ENCODE results near the gene KRTAP5-2.
"Not testable (repeated sequence)": the region's sequence is repeated elsewhere in the genome, so short reads cannot be mapped to it uniquely, and the experiment has no call there.

KRTAP5-2 gene

DNA sequence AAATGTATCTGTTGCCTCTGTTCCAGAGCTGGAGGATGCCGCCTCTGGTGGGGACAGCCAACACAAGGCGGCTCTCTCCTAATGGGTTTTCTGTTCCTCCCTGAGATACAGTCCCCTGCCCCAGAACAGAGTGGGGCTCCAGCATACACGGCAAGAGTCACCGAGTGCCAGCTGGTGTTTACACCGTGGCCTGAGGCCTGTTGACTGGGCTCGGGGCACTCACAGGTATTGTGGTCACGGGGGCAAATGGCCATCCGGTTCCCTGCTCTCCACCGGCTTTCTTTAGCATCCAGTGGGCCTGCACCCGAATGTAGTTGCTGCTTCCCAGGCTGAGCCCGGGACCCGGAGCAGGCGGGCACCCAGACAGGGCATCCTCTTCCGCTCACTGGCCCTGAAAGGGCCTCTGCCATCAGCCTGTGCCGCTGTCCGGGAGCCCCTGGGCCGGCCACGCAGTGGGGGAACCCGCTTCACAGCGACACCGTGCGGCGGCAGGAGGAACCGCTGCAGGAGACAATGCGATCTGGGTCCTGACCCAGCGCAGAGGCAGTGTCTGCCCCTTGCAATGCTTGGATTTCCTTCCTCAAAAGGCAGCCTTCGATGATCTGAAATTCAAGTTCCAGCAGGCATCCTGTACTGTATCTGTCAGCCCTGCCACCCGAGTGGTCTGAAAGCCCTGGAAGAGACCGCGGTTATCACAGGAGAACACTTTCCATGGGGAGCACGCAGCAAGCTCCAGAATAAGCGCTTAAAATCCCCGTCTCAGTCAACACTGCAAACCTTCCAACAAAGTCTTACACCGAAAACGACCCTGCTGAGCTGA, 30.6 kb upstream of the KRTAP5-2 start:
- DNase-seq (ENCODE audit: low spot score) = peak; percentile 53

DNA sequence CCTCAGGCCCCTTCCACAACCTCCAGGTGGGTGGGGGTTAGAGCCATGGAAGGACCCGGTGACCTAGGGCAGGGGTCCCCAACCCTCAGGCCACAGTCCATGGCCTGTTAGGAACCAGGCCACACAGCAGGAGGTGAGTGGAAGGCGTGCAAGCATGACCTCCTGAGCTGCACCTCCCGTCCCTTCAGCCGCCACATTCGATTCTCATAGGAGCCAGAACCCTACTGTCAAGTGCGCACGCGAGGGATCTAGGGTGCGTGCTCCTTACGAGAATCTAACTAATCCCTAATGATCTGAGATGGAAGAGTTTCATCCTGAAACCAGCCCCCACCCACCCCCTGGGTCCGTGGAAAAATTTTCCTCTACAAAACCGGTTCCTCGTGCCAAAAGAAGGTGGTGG, 27.4 kb upstream of the KRTAP5-2 start:
- no peak for DNase-seq (ENCODE audit: low spot score)

DNA sequence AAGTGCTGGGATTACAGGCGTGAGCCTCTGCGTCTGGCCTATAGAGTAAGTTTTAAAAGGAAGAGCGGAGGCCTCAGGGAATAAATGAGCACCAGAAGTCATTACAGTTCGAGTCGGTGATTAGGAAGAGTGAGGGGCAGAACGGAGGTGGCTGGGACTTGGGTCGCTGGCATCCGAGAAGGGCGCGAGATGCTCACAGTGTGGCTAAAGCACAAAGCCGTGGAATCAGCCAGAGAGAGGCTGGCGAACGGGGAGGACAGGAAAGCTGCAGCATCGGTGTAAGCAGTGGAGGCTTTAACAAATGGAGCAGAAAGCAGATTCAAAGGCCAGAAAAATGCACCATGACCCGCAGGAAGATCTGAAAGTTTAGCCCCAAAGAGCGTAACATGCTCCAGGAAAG, 26.5 kb upstream of the KRTAP5-2 start:
- DNase-seq (ENCODE audit: low spot score) = no peak

DNA sequence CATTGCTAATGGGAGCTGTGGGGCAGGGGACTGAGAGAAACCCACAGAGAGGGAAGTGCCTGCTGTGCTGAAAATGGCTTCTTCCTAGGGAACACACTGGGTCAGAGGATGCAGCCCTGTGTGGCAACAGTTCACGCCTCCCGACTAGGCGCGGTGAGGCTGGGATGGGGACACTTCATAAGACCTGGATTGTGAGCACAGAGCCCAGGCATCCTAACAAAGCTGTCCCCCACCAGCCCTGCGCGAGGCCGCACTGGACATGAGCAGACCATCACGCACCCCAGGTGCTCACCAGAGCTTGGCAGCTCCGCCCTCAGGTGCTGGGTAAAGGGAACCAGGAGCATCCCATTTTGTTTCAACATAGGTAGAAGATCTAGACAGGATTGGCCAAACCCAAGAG, 25.6 kb upstream of the KRTAP5-2 start:
- DNase-seq (ENCODE audit: low spot score) = no peak

DNA sequence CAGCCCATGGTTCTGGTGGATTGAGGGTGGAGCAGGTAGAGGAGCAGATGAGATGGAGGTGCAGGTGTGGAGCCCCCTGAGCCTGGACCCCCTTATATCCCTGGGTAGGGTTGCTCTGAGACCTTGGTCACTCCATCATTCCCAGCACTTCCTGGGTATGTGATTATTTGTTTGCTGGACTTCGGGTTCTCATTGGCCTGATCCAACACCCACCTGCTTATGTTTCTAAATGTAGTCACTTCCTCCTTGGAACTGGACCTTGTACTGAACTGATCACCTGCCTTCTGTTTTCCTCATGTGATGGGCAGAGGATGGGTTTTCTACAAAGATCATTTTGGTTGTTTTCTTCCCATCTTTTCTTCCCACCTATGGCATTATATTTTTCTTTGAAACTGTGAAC, 24.0 kb upstream of the KRTAP5-2 start, which contains the start of gene KRTAP5-4:
Gene KRTAP5-4 (minus strand): TSS at position 53 of the 400 bp plus-strand sequence. CDS start 45 bp downstream, at position 8.
- DNase-seq (ENCODE audit: low spot score) = peak; percentile 20

DNA sequence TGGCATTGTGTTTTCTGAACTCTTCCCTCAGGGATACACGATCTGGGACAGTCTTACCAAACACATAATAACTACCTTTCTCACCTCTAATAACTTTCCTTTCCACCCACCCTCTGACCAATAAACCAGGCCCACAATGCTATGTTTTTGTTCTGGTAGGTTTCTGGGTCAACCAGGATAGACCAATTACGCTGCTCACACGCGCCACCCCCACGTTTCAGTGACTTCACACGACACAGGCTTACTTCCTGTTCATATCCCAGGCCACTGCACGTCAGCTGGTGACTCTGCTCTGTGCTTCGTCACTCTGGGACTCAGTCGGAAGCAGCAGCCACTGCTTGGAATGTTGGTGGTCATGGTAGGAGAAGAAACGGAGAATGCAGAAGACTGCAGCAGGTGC, 21.4 kb upstream of the KRTAP5-2 start:
- no peak for DNase-seq (ENCODE audit: low spot score)

DNA sequence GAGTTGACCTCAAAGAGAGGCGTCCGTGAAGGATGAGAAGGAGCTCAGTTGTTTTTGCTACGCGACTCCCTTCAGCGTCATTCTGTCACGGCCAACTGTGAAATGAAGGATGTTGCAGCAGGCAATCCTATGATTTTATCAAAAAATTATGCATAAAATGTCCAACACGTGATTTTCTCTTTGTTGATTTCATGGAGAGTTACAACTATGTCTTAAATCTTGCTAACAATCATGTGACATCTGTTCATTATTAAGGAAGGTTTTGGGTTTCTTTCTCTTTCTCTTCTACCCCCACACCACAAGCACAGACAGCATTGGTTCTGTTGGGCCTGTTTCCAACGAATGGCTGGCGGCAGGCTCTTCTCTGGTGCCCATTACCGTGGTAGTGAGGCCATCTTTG, 20.1 kb upstream of the KRTAP5-2 start:
- no peak for DNase-seq (ENCODE audit: low spot score)

DNA sequence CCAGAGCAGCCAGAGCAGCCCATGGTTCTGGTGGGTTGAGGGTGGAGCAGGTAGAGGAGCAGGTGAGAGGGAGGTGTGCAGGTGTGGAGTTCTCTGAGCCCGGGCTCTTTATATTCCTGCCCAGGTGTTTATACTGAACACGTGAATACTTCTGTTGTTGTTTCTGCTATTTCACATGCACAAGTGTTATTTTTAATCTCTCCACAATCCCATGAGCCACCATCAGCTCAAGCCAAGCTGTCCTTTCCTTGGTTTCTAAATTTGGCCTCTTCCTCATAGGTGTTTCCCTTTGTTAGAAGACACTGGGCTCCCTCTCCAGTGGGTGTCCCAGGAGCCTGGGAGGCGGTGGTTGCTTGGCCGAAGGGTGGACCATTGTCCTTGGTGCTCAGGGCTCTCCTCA, 10.3 kb upstream of the KRTAP5-2 start, which contains the start of gene KRTAP5-3:
Gene KRTAP5-3 (minus strand): TSS at position 101 of the 400 bp plus-strand sequence. CDS start 78 bp downstream, at position 23.
- DNase-seq (ENCODE audit: low spot score) = no peak

DNA sequence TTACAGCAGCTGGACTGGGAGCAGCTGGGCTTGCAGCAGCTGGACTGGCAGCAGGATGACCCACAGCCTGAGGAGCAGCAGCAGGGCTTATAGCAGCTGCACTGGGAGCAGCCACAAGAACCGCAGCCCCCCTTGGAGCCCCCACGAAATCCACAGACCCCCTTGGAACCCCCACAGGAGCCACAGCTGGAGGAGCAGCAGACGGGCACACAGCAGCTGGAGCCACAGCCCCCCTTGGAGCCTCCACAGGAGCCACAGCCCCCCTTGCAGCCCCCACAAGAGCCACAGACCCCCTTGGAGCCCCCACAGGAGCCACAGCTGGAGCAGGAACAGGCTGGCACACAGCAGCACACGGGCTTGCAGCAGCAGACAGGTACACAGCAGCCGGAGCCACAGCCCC, 9.8 kb upstream of the KRTAP5-2 start:
- DNase-seq (ENCODE audit: low spot score) = not testable (repeated sequence)

DNA sequence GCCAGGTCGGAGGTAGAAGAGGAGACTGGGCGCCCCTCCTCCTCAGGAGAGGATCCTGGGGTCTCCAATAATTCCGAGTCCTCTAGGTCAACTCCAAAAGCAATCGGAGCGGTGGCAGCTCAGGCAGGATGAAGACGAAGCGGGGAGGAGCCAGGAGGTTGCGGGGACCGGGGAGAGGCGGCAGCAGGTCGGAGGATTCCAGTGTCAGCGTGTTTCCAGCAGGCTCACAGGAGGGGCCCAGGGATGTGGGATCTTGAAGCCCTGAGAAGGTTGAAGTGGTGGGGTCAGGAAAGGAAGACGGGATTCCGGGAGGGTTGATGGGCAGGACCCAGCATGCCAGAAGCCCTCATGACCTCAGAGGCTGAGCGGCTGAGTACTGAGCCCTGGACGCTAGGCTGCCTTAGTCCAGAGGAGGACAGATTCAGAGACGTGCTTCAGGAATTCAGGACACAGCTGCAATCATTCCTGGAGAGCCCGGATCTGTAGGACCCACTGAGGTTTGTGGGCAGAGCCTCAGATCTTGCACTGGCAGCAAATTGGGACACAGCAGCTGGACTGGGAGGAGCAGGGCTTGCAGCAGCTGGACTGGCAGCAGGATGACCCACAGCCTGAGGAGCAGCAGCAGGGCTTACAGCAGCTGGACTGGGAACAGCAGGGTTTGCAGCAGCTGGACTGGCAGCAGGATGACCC, 9.2 kb upstream of the KRTAP5-2 start:
- not testable (repeated sequence) for DNase-seq (ENCODE audit: low spot score)

DNA sequence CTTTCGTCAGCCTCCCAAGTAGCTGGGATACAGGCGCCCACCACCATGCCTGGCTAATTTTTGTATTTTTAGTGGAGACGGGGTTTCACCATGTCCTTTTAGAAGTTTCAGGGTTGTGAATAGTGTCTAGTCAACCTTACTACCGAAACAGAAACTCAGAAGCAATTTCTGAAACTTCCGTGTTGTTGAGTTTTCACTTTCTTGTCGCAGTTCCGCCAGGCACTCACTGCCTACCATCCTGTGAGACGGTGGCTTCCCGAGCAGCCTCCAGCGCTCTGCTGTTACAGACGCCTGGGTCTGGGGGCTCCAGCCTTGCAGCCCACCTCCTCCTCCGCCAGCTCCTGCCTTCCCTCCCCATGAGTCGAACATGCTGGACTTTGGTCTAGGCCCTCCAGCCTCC, 7.8 kb upstream of the KRTAP5-2 start:
- not testable (repeated sequence) for DNase-seq (ENCODE audit: low spot score)

DNA sequence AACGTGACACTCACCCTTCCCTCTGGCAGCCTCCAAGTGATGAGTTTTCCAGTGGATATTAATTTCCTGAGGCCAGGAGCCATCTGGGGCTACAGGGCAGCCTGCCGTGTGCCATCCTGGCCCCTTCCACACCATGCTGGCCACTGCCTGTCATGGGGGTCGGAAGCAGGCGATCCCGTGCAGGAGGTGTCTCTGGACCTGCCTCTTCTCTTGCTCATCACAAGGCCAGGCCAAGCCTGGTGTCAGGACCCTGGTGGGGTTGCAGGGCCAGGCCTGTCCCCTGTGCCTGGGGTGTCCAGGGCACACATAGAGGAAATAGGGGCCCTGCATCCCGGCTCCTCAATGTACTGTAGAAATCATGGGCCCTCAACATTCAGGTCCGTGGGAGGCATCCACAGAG, 6.6 kb upstream of the KRTAP5-2 start:
- DNase-seq (ENCODE audit: low spot score) = no peak

DNA sequence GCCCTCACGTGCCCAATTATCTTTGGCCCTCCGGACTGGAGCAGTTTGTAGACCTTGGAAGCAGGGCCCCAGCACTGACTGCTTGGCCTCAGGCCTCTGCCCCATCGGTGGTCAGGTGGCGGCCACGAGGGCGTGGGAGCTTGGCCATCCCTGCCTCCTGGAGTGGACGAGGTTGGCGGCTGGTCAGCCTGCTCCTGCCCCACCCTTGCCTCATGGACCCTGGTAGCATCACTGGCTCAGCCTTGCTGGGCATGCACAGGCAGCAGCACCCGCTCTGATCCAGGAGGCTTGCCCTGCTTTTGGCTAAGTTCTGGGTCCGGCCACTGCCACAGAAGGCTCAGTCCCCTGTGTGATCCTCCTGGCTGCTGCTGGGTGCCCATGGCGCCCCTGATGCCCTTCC, 6.1 kb upstream of the KRTAP5-2 start:
- DNase-seq (ENCODE audit: low spot score) = no peak

DNA sequence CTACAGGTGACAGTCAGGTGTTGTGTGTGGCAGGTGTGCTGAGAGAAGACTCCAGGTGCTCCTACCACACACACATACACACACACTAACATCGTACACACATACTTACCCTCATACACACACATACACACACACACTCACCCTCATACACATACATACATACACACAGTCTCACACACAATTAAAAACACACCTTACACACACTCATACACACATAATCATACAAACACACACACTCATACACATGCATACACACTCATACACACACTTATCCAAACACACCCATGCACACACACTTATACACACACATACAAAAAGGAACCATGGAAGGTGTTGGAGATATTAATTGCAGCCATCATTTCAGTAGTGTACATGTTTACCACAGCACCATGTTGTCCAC, 5.5 kb upstream of the KRTAP5-2 start:
- DNase-seq (ENCODE audit: low spot score) = no peak

DNA sequence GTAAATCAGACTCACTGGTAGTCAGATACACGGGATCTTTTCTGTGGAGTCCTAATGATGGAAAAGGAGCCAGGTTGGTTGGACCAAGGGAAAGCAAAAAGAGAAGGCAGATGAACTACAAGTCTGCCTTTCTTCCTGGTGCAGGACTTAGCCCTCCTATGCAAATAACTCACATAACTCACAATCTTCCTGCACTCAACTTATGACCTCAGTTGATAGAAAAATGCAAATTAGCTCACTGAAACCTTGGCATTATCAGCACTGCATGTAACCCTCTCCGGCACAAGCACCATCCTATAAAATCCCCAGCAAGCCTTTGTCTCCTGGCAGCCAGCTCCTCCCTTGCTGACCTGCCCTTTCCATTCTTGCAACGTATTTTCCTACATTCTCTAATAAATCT, 3.6 kb upstream of the KRTAP5-2 start:
- not testable (repeated sequence) for DNase-seq (ENCODE audit: low spot score)

DNA sequence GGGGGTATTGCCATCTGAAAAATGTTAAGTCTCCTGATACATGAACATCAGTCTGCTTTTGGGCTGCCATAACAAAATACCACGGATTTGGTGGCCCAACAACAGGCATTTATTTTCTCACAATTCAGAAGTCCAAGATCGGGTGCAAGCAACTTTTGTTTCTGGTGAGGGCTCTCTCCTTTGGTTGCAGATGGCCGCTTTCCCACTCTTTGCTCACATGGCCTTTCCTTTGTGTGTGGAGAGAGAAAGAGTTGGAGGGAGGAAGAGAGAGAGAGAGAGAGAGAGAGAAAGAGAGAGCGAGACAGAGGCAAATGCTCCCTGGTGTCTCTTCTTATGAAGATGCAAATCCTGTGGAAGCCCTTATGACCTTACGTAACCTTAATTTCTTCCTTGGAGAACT, 2.5 kb upstream of the KRTAP5-2 start:
- DNase-seq (ENCODE audit: low spot score) = no peak

DNA sequence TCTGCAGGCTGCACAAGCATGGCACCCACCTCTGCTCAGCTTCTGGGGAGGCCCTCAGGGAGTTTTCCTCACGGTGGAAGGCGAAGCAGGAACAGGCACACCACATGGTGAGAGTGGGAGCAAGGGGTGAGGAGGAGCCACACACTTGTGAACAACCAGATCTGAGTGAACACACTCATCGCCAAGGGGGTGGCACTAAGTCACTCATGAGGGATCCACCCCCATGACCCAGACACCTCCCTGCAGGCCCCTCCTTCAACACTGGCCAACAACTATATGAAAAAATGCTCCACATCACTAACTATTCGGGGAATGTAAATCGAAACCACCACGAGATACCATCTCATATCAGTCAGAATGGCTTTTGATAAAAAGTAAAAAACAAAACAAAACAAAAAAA, 722 bp upstream of the KRTAP5-2 start:
- no peak for DNase-seq (ENCODE audit: low spot score)

DNA sequence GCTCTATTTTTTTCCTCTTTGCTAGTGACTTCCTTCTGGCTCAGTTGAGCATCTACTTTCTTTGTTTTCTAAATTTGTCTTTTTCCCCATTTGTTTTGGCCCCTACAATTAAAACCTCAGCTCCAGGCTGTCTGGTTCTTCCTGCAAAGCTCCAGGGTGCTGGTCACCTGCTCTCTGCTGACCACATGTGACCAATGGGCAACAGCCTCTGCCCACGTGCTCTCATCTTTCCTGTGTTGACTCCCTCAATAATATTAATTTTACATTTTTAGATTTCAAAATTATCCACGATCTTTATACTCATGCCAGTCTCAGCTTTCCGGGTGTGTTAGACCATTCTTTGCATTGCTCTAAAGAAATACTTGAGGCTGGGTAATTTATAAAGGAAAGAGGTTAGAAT, 312 bp upstream of the KRTAP5-2 start:
- DNase-seq (ENCODE audit: low spot score) = not testable (repeated sequence)

DNA sequence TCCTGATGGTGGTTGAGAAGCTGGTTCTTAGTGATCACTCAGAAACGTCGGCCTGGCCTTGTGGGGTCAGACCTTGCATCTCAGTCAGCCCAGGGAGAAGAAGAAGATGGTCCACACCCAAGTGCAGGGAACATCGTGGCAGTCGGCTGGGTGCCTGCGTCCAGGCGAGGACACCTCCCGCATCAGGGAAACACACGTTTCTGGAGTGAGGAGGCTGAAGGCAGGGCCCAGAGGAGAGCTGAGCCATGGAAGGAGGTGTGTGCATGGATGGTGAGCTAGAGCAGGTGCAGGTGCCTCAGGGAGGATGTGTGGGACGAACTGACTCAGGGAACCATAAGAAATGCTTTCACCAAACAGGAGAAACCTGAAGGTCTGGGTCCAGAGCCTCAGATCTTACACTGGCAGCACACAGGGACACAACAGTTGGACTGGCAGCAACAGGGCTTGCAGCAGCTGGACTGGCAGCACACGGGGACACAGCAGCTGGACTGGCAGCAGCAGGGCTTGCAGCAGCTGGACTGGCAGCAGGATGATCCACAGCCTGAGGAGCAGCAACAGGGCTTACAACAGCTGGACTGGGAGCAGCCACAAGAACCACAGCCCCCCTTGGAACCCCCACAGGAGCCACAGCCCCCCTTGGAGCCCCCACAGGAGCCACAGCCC, 632 bp downstream of the KRTAP5-2 start:
- no peak for DNase-seq (ENCODE audit: low spot score)

DNA sequence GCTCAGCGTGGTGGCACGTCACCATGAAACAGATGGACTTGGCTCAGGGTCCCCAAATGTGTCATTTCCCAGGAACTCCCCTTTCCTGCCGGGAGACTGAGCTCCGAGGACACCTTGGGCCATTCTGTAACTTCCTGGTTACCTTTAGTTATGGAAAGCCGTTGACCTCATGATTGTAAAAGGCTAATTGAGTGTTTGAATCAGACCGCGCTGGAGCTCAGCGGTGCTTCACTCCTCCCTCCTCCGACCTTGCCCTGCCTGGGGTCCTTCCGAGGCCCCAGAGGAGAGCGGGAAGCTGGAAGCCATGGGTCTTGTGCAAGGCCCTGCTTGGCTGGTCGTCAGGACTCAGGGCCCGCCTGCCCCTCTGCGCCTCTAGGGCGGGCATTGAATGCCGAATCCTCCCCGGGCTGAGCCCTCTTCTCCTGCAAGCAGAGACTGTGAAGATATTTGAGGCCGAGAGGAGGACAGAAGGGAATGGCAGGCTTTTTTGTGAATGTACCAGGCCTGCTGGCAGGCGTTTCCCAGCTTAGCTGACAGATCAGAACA, 1.4 kb downstream of the KRTAP5-2 start:
- DNase-seq (ENCODE audit: low spot score) = peak; percentile 49

DNA sequence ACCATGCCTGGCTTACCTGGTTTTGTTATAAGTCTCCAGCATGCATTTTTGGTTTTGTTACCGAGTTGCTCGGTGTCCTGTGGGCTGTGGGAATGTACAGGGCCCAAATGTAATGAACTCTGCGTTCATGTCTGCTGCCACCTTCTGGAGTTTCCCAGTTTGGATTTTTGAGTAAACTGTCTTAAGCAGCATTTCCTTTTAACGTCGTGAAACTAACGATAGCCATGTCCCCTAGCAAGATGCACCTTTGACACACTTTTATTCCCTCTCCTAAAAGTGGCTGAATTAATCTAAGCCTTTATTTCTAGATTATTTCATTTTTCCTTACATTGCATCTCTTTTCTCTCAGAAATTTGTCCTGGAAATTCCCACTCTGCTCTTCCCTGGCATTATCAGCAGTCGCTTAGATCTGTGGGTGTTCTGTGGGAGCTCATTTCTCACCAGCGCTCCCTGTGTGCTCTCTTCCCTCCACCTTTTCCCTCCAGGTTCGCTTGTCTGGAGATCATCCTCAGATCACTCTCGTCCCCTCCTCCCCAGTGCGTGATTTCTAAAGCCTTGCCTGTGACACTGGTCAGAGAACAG, 2.0 kb downstream of the KRTAP5-2 start:
- DNase-seq (ENCODE audit: low spot score) = peak; percentile 73

DNA sequence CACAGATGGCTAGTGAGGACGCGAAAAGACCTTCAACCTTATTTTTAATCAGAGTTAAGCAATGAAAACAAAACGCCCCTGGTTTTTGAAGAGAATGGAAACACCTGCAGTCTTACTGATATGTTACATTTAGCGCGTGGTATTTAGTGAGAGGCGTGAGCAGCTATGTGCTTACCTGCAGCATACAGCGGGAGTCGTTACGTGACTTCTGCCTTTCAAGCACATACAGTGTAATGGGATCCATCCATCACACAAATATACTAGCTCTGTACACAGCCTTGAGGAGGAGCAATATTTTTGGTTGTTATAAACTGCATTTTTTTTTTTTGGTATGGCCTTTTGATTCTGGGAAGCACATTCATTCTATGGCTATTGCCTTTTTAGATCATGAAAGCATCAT, 5.5 kb downstream of the KRTAP5-2 start:
- no peak for DNase-seq (ENCODE audit: low spot score)
